Karpas-422 (cell line): ENCODE data around the gene ABLIM2. TPM values are rescaled to one million over a fixed set of nuclear protein-coding genes. Genes with fewer than 3 reads are reported as not detected.

Source experiments
- DNase-seq: peaks from one replicate; pipeline ENCODE4 v3.0.0-alpha.2; 2015
- H2AFZ ChIP-seq: fragments of 200-600 bp; sonication (generic); 2 replicates; pipeline ENCODE4 v1.6.1; 2014; ENCODE audit warnings: antibody characterized with exemption, low read length, mixed read lengths
- H3K27ac ChIP-seq: fragments of 200-600 bp; sonication (generic); 2 replicates; pipeline ENCODE4 v1.5.1; 2014; ENCODE audit warnings: mild to moderate bottlenecking, low read length, moderate library complexity
- H3K27me3 ChIP-seq: fragments of 200-600 bp; sonication (generic); 2 replicates; pipeline ENCODE4 v1.6.1; 2014; ENCODE audit warnings: low read length, mixed read lengths
- H3K36me3 ChIP-seq: fragments of 200-600 bp; sonication (generic); 2 replicates; pipeline ENCODE4 v1.6.1; 2014; ENCODE audit warnings: low read length, mixed read lengths; ENCODE audit not compliant: insufficient read depth
- H3K4me1 ChIP-seq: fragments of 200-600 bp; sonication (generic); 2 replicates; pipeline ENCODE4 v1.6.1; 2014; ENCODE audit warnings: mild to moderate bottlenecking, low read length, mixed read lengths
- H3K4me2 ChIP-seq: fragments of 200-600 bp; sonication (generic); 2 replicates; pipeline ENCODE4 v1.6.1; 2014; ENCODE audit warnings: low read length, low read depth, mild to moderate bottlenecking; ENCODE audit not compliant: poor library complexity, severe bottlenecking
- H3K4me3 ChIP-seq: fragments of 200-600 bp; sonication (generic); 2 replicates; pipeline ENCODE4 v1.5.1; 2014; ENCODE audit warnings: mild to moderate bottlenecking, antibody characterized with exemption, low read length, mixed read lengths
- H3K79me2 ChIP-seq: fragments of 200-600 bp; sonication (generic); 2 replicates; pipeline ENCODE4 v1.6.1; 2014; ENCODE audit warnings: mild to moderate bottlenecking, low read length, mixed read lengths
- H3K9ac ChIP-seq: fragments of 200-600 bp; sonication (generic); 2 replicates; pipeline ENCODE4 v1.6.0; 2014; ENCODE audit warnings: low read length
- H3K9me2 ChIP-seq: fragments of 200-600 bp; sonication (generic), shearing (Covaris generic); replicated peaks from 2 replicates; pipeline ENCODE4 v1.6.0; 2014; ENCODE audit warnings: mild to moderate bottlenecking, low read length, moderate library complexity; ENCODE audit not compliant: insufficient read depth
- H3K9me3 ChIP-seq: fragments of 300-700, 200-600 bp; sonication (generic); 2 replicates; pipeline ENCODE4 v1.6.1; 2014; ENCODE audit warnings: low read length, mixed read lengths
- H4K20me1 ChIP-seq: fragments of 200-600 bp; sonication (generic); 2 replicates; pipeline ENCODE4 v1.6.1; 2014; ENCODE audit warnings: mild to moderate bottlenecking, antibody characterized with exemption, low read length, low read depth; ENCODE audit not compliant: insufficient read depth
- total RNA-seq: library from RNA; depleted of rRNA; stranded (reverse); fragments of >200 nt; shearing (Covaris generic); gene quantifications from 2 replicates; pipeline ENCODE4 v1.2.3, GENCODE V29; 2014; ENCODE audit warnings: low replicate concordance

The ABLIM2 gene
- total RNA-seq, 1 experiment from 2014 or later, result not detected

- Histone ChIP-seq H3K9me3 (no peaks in the 10 kb centered on the region), H3K4me2 (no peak overlapping the region), H3K9ac (no peak overlapping the region), H3K4me1 (no peaks in the 10 kb centered on the region), H3K79me2 (no peaks in the 10 kb centered on the region), H3K36me3 (no peaks in the 10 kb centered on the region), H3K4me3 (no peak overlapping the region), H3K27ac (no peak overlapping the region), H4K20me1 (no peaks in the 10 kb centered on the region), H2AFZ (no peak overlapping the region), H3K27me3 (no peaks in the 10 kb centered on the region), H3K9me2 (no peaks in the 10 kb centered on the region)
- no peak for DNase-seq
Measured at GRCh38 chr4:8109406-8110065, 49.1 kb downstream of the ABLIM2 start.

DNA sequence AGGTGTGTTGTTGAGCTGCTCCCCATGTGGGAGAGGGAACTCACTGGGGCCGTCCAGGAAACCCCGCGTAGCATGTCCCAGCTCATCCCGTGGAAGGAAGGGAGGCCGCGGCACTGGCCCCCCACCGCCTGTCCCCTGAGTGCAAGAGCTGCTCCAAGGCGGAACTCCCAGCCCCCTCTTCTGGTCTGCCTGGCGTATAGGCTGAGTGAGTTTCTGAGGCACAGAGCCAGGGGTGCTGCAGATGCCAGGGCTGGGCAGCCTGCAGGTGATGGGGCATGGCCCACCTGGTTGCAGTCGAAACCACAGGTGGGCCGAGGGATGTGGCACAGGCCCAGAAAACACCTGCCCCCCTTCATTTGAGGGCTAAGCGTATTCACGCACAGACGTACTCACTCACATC lies 49.6 kb downstream of the ABLIM2 start:
- H4K20me1 ChIP-seq, result no peaks in the 10 kb centered on the region
- no peak overlapping the region for H3K27ac ChIP-seq
- no peaks in the 10 kb centered on the region for H3K4me1 ChIP-seq
- H3K9me2 ChIP-seq, result no peaks in the 10 kb centered on the region
- no peak for DNase-seq
- H3K4me3 ChIP-seq, result no peak overlapping the region
- H3K36me3 ChIP-seq, result no peaks in the 10 kb centered on the region
- no peak overlapping the region for H3K4me2 ChIP-seq
- H2AFZ ChIP-seq, result no peak overlapping the region
- H3K79me2 ChIP-seq, result no peaks in the 10 kb centered on the region
- no peak overlapping the region for H3K9ac ChIP-seq
- no peaks in the 10 kb centered on the region for H3K9me3 ChIP-seq
- H3K27me3 ChIP-seq, result no peaks in the 10 kb centered on the region

GRCh38 chr4:8108261-8108660 lies 50.4 kb downstream of the ABLIM2 start:
- no peaks in the 10 kb centered on the region for H3K27me3 ChIP-seq
- no peaks in the 10 kb centered on the region for H3K36me3 ChIP-seq
- DNase-seq, result no peak
- no peak overlapping the region for H3K27ac ChIP-seq
- no peaks in the 10 kb centered on the region for H3K9me3 ChIP-seq
- H3K4me2 ChIP-seq, result no peak overlapping the region
- H2AFZ ChIP-seq, result no peak overlapping the region
- H3K79me2 ChIP-seq, result no peaks in the 10 kb centered on the region
- H3K9ac ChIP-seq, result no peak overlapping the region
- H3K4me1 ChIP-seq, result no peaks in the 10 kb centered on the region
- H3K9me2 ChIP-seq, result no peaks in the 10 kb centered on the region
- no peak overlapping the region for H3K4me3 ChIP-seq
- no peaks in the 10 kb centered on the region for H4K20me1 ChIP-seq

DNA sequence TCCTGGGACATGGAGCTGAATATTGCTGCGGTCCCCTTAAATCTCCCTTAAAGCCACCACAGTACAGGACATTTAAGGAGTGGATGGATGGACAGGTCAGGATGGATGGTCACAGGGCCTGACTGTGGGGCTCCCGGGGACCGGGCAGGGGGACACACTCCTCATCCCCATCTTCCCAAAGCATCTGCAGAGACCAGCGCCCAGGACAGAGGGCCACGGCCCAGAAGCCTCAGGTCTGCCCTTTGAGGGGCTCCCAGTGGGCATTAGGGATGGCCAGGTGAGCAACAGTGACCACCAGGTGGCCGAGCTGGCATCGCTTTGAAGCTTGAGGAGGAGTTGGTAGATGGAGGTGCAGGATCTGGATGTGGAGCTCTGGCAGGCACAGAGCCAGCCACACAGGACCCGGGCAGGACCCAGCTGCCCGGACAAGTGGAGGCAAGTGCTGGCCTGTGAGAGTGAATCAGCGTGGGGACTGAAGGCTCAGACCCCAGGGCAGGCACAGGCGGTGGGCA lies 51.4 kb downstream of the ABLIM2 start:
- Histone ChIP-seq H3K9ac (no peak overlapping the region), H3K4me1 (no peaks in the 10 kb centered on the region), H2AFZ (no peak overlapping the region), H3K79me2 (no peaks in the 10 kb centered on the region), H3K4me2 (no peak overlapping the region), H3K9me2 (no peaks in the 10 kb centered on the region), H3K36me3 (no peaks in the 10 kb centered on the region), H3K9me3 (no peaks in the 10 kb centered on the region), H3K27ac (no peak overlapping the region), H4K20me1 (no peaks in the 10 kb centered on the region), H3K27me3 (no peaks in the 10 kb centered on the region), H3K4me3 (no peak overlapping the region)
- DNase-seq, result no peak

GRCh38 chr4:8106451-8107025 lies 52.1 kb downstream of the ABLIM2 start:
- no peak overlapping the region for H3K4me2 ChIP-seq
- H4K20me1 ChIP-seq, result no peaks in the 10 kb centered on the region
- H3K36me3 ChIP-seq, result no peaks in the 10 kb centered on the region
- H3K4me1 ChIP-seq, result no peaks in the 10 kb centered on the region
- H3K9me3 ChIP-seq, result no peaks in the 10 kb centered on the region
- no peak overlapping the region for H3K4me3 ChIP-seq
- H3K27ac ChIP-seq, result no peak overlapping the region
- DNase-seq, result no peak
- no peaks in the 10 kb centered on the region for H3K9me2 ChIP-seq
- H2AFZ ChIP-seq, result no peak overlapping the region
- no peak overlapping the region for H3K9ac ChIP-seq
- H3K79me2 ChIP-seq, result no peaks in the 10 kb centered on the region
- H3K27me3 ChIP-seq, result no peaks in the 10 kb centered on the region

- Histone ChIP-seq H4K20me1 (no peaks in the 10 kb centered on the region), H3K27me3 (no peaks in the 10 kb centered on the region), H3K27ac (no peak overlapping the region), H3K4me1 (no peaks in the 10 kb centered on the region), H3K4me3 (no peak overlapping the region), H3K9ac (no peak overlapping the region), H2AFZ (no peak overlapping the region), H3K9me3 (no peaks in the 10 kb centered on the region), H3K79me2 (no peaks in the 10 kb centered on the region), H3K4me2 (no peak overlapping the region), H3K36me3 (no peaks in the 10 kb centered on the region), H3K9me2 (no peaks in the 10 kb centered on the region)
- DNase-seq, result no peak
Measured at GRCh38 chr4:8105306-8106100, 53.1 kb downstream of the ABLIM2 start.

DNA sequence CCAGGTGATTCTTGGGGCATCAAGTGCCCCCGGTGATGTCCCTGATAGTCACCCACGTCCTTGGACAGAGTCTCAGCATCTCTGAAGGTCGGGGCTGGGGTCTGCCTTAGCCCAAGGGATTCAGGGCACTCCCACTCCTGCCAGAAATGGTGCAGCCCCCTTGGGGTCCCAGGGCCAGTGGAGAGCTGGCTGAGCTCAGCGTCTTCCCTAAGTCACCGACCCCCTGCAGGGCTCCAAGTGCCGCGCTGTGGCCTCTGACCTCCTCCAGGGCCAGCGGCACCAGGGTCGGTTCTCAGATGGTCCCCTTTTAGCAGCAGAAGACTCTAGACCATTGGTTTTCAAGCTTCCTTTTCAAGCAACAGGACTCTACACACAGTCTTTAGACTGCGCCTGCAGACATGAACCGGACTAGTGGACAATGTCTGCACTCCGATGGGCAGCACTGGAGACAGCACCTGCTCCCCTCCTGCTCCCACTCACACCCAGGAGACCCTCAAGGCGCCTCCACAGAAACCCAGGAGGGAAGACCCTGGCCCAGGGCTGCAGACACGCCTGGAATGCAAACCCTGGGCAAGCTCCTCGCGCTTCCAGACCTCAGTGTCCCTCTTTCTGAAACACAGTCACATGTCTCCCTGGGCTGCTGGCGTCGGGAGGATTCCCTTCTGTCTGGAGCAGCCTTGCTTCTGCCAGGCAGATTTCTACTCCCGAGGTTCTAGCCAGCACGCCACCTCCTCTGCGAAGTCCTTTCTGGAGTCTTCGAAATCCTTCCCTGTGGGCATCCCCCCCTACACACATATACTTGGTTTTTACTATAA lies 53.9 kb downstream of the ABLIM2 start:
- Histone ChIP-seq H3K9me3 (no peaks in the 10 kb centered on the region), H4K20me1 (no peaks in the 10 kb centered on the region), H3K9me2 (no peaks in the 10 kb centered on the region), H3K4me2 (no peak overlapping the region), H3K79me2 (no peaks in the 10 kb centered on the region), H3K4me1 (no peaks in the 10 kb centered on the region), H3K27me3 (no peaks in the 10 kb centered on the region), H3K36me3 (no peaks in the 10 kb centered on the region), H3K27ac (no peak overlapping the region), H3K4me3 (no peak overlapping the region), H3K9ac (no peak overlapping the region), H2AFZ (no peak overlapping the region)
- DNase-seq, result no peak
